HepG2 (cell line): Measurements from ENCODE around the gene BORCS5. TPM values are rescaled to one million over a fixed set of nuclear protein-coding genes. Genes with fewer than 3 reads are reported as not detected.

Experiments used
- ADNP ChIP-seq: sonication (generic); formaldehyde crosslinking; IDR thresholded peaks from 2 replicates; pipeline ENCODE4 v1.4.0; 2020; ENCODE audit warnings: missing genetic modification reagents
- ASH2L ChIP-seq: fragments of 300-600, 200-600 bp; sonication (generic); IDR thresholded peaks from 2 replicates; pipeline ENCODE4 v1.7.0; 2017; ENCODE audit warnings: low read depth, mild to moderate bottlenecking, moderate library complexity, mixed read lengths, low read length; ENCODE audit not compliant: insufficient read length
- FOXA1 ChIP-seq, 2 experiments: fragments of 450-650 bp in 1 of 2; sonication (generic) in 1 of 2; formaldehyde crosslinking in 1 of 2; IDR thresholded peaks; 2 replicates each; pipeline versions ENCODE4 v1.4.0 to v1.6.1; 2016 to 2020; ENCODE audit warnings: missing genetic modification reagents in 1 of 2
- PPARG ChIP-seq: conservative IDR thresholded peaks from 2 replicates; pipeline ENCODE4 v1.6.1; 2016; ENCODE audit warnings: missing biosample characterization, missing genetic modification reagents
- PTBP1 ChIP-seq: fragments of 200-400 bp; formaldehyde crosslinking; IDR thresholded peaks from 2 replicates; pipeline ENCODE4 v1.6.1; 2018; ENCODE audit warnings: low read length, low read depth; ENCODE audit not compliant: poor library complexity, severe bottlenecking
- RARA ChIP-seq: IDR thresholded peaks from 2 replicates; pipeline ENCODE4 v1.6.1; 2016; ENCODE audit warnings: missing genetic modification reagents, missing compliant biosample characterization
- TOE1 ChIP-seq: sonication (generic); formaldehyde crosslinking; IDR thresholded peaks from 2 replicates; pipeline ENCODE4 v1.4.0; 2020; ENCODE audit warnings: mild to moderate bottlenecking, missing genetic modification reagents
- ZNF292 ChIP-seq: sonication (generic); formaldehyde crosslinking; IDR thresholded peaks from 2 replicates; pipeline ENCODE4 v1.8.1; 2022; ENCODE audit warnings: mild to moderate bottlenecking, low read depth, missing genetic modification reagents, borderline replicate concordance
- ZNF766 ChIP-seq: sonication (generic); formaldehyde crosslinking; IDR thresholded peaks from 2 replicates; pipeline ENCODE4 v1.5.0; 2020; ENCODE audit warnings: missing genetic modification reagents, borderline replicate concordance
- ZNF775 ChIP-seq: sonication (generic); formaldehyde crosslinking; IDR thresholded peaks from 2 replicates; pipeline ENCODE4 v1.4.0; 2020; ENCODE audit warnings: missing genetic modification reagents, mild to moderate bottlenecking, moderate library complexity, borderline replicate concordance
- ZSCAN21 ChIP-seq: sonication (generic); formaldehyde crosslinking; IDR thresholded peaks from 2 replicates; pipeline ENCODE4 v1.8.0; 2022; ENCODE audit warnings: mild to moderate bottlenecking, missing genetic modification reagents, moderate library complexity, borderline replicate concordance
- ZSCAN25 ChIP-seq: sonication (generic); formaldehyde crosslinking; IDR thresholded peaks from 2 replicates; pipeline ENCODE4 v1.8.0; 2022; ENCODE audit warnings: mild to moderate bottlenecking, missing genetic modification reagents
- polyA plus RNA-seq, 8 experiments: library from polyadenylated mRNA; depleted of rRNA in 3 of 8; stranded (reverse) in 7 of 8; unstranded in 1 of 8; fragments of >200 nt; fragmentation: Illumina TruSeq in 4 of 8; extraction: Trizol in 4 of 8; gene quantifications; 2 replicates each; pipeline versions ENCODE4 v1.2.1 to v1.2.3, GENCODE V29; 2011 to 2016; ENCODE audit warnings: low read depth in 4 of 8, missing spikeins in 1 of 8, mixed read lengths in 1 of 8; ENCODE audit not compliant: insufficient read depth in 1 of 8
- total RNA-seq, 5 experiments: library from RNA; depleted of rRNA; stranded (reverse); fragments of >200 nt; fragmentation: Illumina TruSeq; extraction: Trizol; gene quantifications; 2 replicates each; pipeline ENCODE4 v1.2.3, GENCODE V29; 2016; ENCODE audit warnings: low read depth in 1 of 5
- TF ChIP-seq, protein P1 (sequence below): sonication (generic); formaldehyde crosslinking; IDR thresholded peaks from 2 replicates; pipeline ENCODE4 v1.5.0; 2020; ENCODE audit warnings: missing genetic modification reagents
- TF ChIP-seq, protein P2 (sequence below), 2 experiments: IDR thresholded peaks; 2 replicates each; pipeline ENCODE4 v1.6.1; 2011 to 2012; ENCODE audit warnings: low read length in 2 of 2, borderline replicate concordance in 1 of 2, low read depth in 1 of 2, mild to moderate bottlenecking in 1 of 2, moderate library complexity in 1 of 2
- TF ChIP-seq, protein P3 (sequence below): sonication (generic); formaldehyde crosslinking; IDR thresholded peaks from 2 replicates; pipeline ENCODE4 v1.4.0; 2020; ENCODE audit warnings: missing genetic modification reagents; ENCODE audit errors: not compliant biosample characterization
- TF ChIP-seq, protein P4 (sequence below): IDR thresholded peaks from 2 replicates; pipeline ENCODE4 v1.6.1; 2012; ENCODE audit warnings: low read depth, low read length, improper control_type of control experiment
- TF ChIP-seq, protein P5 (sequence below): sonication (generic); formaldehyde crosslinking; IDR thresholded peaks from 2 replicates; pipeline ENCODE4 v1.4.0; 2020; ENCODE audit warnings: missing genetic modification reagents, borderline replicate concordance
- TF ChIP-seq, protein P6 (sequence below): sonication (generic); formaldehyde crosslinking; IDR thresholded peaks from 2 replicates; pipeline ENCODE4 v1.4.0; 2020; ENCODE audit warnings: missing genetic modification reagents

The BORCS5 gene
- total and polyA plus RNA-seq, 2 of the 13 experiments (the other 11 are each of a cell fraction or from before 2014, with no cell fraction given) = 3.9 to 4.7 TPM

DNA sequence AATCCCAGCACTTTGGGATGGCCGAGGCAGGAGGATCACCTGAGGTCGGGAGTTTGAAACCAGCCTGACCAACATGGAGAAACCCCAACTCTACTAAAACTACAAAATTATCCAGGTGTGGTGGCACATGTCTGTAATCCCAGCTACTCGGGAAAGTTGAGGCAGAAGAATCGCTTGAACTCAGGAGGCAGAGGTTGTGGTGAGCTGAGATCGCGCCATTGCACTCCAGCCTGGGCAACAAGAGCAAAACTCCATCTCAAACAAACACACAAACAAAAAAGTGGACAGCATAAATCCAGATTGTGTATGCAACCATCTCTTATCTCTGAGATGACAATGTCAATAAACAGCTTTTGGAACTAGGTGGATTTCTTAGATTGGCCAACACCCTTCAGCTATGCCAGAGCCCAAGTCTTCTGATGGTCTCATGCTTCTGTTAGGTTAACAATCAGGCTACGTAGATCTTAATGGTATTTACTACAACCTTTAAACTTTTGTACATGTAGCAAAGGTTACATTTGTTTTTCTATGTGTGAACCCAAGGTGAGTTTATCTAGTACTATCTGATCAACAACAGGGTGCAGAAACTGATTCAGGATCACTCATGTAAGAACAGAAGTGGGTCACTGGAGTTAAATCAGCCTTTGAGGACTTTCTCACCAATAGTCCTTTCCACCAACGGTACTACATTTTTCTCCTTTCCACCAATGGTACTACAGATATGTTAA is 132.1 kb downstream of the BORCS5 start (continued):
- TF ChIP-seq ZNF775 (no peak), ASH2L (no peak), PPARG (CRISPR knock-in tag) (peak; percentile 48), ZSCAN25 (CRISPR knock-in tag) (no peak), RARA (CRISPR knock-in tag) (peak; percentile 94), ADNP (CRISPR knock-in tag) (no peak), FOXA1 (IDR thresholded peaks at IDR 0.05) (0 out of 2 replicates have a peak, but pooled peaks have one; percentile 36), FOXA1 (CRISPR knock-in tag; IDR thresholded peaks at IDR 0.05) (peak; percentile 60), ZNF292 (CRISPR knock-in tag) (no peak), PTBP1 (no peak), ZNF766 (CRISPR knock-in tag) (no peak), TOE1 (CRISPR knock-in tag) (no peak), ZSCAN21 (no peak)
- TF ChIP-seq, protein P1, sequence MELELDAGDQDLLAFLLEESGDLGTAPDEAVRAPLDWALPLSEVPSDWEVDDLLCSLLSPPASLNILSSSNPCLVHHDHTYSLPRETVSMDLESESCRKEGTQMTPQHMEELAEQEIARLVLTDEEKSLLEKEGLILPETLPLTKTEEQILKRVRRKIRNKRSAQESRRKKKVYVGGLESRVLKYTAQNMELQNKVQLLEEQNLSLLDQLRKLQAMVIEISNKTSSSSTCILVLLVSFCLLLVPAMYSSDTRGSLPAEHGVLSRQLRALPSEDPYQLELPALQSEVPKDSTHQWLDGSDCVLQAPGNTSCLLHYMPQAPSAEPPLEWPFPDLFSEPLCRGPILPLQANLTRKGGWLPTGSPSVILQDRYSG (CRISPR knock-in tag) = no peak
- TF ChIP-seq, protein P2, sequence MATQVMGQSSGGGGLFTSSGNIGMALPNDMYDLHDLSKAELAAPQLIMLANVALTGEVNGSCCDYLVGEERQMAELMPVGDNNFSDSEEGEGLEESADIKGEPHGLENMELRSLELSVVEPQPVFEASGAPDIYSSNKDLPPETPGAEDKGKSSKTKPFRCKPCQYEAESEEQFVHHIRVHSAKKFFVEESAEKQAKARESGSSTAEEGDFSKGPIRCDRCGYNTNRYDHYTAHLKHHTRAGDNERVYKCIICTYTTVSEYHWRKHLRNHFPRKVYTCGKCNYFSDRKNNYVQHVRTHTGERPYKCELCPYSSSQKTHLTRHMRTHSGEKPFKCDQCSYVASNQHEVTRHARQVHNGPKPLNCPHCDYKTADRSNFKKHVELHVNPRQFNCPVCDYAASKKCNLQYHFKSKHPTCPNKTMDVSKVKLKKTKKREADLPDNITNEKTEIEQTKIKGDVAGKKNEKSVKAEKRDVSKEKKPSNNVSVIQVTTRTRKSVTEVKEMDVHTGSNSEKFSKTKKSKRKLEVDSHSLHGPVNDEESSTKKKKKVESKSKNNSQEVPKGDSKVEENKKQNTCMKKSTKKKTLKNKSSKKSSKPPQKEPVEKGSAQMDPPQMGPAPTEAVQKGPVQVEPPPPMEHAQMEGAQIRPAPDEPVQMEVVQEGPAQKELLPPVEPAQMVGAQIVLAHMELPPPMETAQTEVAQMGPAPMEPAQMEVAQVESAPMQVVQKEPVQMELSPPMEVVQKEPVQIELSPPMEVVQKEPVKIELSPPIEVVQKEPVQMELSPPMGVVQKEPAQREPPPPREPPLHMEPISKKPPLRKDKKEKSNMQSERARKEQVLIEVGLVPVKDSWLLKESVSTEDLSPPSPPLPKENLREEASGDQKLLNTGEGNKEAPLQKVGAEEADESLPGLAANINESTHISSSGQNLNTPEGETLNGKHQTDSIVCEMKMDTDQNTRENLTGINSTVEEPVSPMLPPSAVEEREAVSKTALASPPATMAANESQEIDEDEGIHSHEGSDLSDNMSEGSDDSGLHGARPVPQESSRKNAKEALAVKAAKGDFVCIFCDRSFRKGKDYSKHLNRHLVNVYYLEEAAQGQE (IDR thresholded peaks at IDR 0.05; ENCODE audit: borderline replicate concordance in 1 of 2, low read depth in 1 of 2, low read length in 2 of 2) = no peak
- TF ChIP-seq, protein P3, sequence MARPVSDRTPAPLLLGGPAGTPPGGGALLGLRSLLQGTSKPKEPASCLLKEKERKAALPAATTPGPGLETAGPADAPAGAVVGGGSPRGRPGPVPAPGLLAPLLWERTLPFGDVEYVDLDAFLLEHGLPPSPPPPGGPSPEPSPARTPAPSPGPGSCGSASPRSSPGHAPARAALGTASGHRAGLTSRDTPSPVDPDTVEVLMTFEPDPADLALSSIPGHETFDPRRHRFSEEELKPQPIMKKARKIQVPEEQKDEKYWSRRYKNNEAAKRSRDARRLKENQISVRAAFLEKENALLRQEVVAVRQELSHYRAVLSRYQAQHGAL (CRISPR knock-in tag) = no peak
- TF ChIP-seq, protein P4, sequence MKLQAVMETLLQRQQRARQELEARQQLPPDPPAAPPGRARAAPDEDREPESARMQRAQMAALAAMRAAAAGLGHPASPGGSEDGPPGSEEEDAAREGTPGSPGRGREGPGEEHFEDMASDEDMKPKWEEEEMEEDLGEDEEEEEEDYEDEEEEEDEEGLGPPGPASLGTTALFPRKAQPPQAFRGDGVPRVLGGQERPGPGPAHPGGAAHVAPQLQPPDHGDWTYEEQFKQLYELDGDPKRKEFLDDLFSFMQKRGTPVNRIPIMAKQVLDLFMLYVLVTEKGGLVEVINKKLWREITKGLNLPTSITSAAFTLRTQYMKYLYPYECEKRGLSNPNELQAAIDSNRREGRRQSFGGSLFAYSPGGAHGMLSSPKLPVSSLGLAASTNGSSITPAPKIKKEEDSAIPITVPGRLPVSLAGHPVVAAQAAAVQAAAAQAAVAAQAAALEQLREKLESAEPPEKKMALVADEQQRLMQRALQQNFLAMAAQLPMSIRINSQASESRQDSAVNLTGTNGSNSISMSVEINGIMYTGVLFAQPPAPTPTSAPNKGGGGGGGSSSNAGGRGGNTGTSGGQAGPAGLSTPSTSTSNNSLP = peak; percentile 78; the same call in 1 of the 2 replicates
- TF ChIP-seq, protein P5, sequence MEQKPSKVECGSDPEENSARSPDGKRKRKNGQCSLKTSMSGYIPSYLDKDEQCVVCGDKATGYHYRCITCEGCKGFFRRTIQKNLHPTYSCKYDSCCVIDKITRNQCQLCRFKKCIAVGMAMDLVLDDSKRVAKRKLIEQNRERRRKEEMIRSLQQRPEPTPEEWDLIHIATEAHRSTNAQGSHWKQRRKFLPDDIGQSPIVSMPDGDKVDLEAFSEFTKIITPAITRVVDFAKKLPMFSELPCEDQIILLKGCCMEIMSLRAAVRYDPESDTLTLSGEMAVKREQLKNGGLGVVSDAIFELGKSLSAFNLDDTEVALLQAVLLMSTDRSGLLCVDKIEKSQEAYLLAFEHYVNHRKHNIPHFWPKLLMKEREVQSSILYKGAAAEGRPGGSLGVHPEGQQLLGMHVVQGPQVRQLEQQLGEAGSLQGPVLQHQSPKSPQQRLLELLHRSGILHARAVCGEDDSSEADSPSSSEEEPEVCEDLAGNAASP (CRISPR knock-in tag) = no peak
- TF ChIP-seq, protein P6, sequence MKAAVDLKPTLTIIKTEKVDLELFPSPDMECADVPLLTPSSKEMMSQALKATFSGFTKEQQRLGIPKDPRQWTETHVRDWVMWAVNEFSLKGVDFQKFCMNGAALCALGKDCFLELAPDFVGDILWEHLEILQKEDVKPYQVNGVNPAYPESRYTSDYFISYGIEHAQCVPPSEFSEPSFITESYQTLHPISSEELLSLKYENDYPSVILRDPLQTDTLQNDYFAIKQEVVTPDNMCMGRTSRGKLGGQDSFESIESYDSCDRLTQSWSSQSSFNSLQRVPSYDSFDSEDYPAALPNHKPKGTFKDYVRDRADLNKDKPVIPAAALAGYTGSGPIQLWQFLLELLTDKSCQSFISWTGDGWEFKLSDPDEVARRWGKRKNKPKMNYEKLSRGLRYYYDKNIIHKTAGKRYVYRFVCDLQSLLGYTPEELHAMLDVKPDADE (CRISPR knock-in tag) = no peak
